PC-3 (cell line): ENCODE data around the gene PLCB2.

Experiments
- EZH2phosphoT487 ChIP-seq: fragments of 300-600 bp; sonication (generic); IDR thresholded peaks from 2 replicates; pipeline ENCODE4 v1.6.1; 2018; ENCODE audit warnings: mild to moderate bottlenecking, antibody characterized with exemption, low read length, borderline replicate concordance
- TF ChIP-seq, protein P1 (sequence below): fragments of 300-600 bp; sonication (generic); conservative IDR thresholded peaks from 2 replicates; pipeline ENCODE4 v1.5.1; 2017; ENCODE audit warnings: antibody characterized with exemption, low read depth, mild to moderate bottlenecking, low read length

DNA sequence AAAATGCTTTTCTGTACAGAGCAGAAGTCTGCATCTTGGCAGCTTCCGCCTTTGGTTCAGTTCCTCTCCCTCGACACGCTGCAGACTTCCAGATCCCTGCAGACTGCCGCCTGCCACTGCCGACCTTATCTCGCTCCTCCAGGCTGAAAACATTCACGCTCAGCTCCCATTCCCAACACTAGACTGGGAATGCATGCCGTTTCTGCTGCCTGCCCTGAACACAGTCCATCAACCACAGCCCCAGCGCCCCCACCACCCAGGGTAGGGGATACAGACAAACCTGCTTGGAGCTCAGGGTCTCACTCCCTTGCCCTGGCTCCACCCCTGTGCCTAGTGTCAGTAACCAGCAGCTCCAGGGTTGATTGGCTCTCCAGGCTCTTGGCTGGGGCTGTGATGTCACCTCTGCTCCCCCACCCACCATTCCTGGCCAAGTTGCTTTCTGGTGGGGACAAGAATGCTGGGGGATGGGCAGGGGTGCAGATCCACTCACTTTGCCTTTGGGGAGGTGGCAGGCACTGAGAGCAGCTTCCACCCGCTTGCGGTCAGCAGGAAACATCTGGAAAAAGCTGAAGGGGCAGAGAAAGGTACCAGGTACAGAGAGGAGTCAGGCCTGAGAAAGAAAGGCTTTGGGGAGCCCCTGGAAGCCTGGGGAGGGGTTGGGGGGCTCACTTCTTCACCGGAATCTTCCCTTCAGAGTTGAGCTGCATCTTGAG, 6.1 kb downstream of the PLCB2 start:
- TF ChIP-seq, protein P1, sequence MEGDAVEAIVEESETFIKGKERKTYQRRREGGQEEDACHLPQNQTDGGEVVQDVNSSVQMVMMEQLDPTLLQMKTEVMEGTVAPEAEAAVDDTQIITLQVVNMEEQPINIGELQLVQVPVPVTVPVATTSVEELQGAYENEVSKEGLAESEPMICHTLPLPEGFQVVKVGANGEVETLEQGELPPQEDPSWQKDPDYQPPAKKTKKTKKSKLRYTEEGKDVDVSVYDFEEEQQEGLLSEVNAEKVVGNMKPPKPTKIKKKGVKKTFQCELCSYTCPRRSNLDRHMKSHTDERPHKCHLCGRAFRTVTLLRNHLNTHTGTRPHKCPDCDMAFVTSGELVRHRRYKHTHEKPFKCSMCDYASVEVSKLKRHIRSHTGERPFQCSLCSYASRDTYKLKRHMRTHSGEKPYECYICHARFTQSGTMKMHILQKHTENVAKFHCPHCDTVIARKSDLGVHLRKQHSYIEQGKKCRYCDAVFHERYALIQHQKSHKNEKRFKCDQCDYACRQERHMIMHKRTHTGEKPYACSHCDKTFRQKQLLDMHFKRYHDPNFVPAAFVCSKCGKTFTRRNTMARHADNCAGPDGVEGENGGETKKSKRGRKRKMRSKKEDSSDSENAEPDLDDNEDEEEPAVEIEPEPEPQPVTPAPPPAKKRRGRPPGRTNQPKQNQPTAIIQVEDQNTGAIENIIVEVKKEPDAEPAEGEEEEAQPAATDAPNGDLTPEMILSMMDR = no peak
- no peak for TF ChIP-seq EZH2phosphoT487
